ENCODE measurements around the gene DGCR2. TPM values are rescaled to one million over a fixed set of nuclear protein-coding genes. Genes with fewer than 3 reads are reported as not detected.
"Not testable (repeated sequence)": the region's sequence is repeated elsewhere in the genome, so short reads cannot be mapped to it uniquely, and the experiment has no call there.

The DGCR2 gene
- total RNA-seq, 1 donor from 2014 or later = 30.5 TPM

GRCh38 chr22:19062139-19062942 lies 59.9 kb downstream of the DGCR2 start:
- ATAC-seq = peak; percentile 15
- DNase-seq (ENCODE audit: low spot score) = no peak

DNA sequence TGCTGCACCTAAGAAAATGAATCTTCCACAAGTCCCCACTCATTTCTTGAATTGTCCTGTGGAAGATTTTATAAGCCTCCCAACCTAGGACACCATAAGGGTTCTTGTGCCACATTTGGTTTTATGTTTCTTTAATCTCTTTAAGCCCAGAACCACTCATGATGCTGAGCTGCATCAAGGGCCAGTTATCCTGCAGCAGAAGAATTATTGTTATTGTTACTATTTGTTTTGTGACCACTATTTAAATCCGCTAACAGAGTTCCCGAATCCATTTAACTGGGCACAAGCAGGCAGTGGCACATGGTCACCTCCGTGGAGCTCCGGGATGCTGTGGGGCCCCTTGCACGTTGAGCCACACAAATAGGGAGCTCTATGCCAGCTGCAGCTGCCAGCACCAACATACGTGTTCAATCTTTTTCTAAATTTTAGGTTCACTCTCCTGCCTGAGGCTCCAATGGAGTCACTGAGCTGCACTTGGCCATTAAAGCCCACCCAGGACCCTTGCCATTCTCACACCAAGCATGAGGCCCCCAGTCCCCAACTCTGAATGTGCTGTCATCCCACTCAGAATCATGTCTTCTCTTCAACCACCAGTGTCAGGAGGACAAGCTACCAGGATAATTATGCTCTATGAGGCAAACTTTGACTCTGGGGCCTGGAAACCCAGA lies 60.6 kb downstream of the DGCR2 start:
- ATAC-seq (no peak), DNase-seq (ENCODE audit: low spot score) (no peak)

DNA sequence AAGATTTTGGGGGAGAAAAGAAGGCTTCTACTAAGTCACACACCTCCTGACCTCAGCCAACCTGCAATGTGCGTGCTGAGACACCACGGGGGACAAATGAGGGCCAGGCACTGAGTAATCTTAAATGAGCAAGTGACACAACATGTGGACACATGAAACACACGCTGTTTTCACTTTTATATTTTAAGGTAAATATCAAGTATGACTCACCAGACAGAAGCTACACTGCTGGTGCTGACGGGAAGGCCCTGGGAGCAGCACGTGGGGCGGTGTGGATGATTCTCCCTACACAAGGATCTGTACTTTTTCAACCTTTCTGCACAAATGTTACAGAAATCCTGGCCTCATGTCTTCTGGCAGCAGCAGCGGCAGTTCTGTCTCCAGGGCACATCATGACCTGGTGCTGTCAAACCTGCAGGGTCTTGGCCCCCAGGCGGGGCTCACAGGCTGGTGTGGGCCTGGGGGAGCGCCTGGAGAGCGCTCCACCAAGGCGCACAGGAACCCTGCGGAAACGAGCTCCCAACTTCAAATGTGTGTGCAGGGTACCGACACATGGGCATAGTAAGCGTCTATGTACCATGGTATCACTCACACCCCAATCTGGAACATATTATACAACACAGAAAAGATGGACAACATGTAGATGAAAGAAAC lies 61.7 kb downstream of the DGCR2 start:
- ATAC-seq (no peak), DNase-seq (ENCODE audit: low spot score) (no peak)

- no peak for ATAC-seq
- DNase-seq (ENCODE audit: low spot score) = no peak
These were observed 62.5 kb downstream of the DGCR2 start for GRCh38 chr22:19059481-19060278.

DNA sequence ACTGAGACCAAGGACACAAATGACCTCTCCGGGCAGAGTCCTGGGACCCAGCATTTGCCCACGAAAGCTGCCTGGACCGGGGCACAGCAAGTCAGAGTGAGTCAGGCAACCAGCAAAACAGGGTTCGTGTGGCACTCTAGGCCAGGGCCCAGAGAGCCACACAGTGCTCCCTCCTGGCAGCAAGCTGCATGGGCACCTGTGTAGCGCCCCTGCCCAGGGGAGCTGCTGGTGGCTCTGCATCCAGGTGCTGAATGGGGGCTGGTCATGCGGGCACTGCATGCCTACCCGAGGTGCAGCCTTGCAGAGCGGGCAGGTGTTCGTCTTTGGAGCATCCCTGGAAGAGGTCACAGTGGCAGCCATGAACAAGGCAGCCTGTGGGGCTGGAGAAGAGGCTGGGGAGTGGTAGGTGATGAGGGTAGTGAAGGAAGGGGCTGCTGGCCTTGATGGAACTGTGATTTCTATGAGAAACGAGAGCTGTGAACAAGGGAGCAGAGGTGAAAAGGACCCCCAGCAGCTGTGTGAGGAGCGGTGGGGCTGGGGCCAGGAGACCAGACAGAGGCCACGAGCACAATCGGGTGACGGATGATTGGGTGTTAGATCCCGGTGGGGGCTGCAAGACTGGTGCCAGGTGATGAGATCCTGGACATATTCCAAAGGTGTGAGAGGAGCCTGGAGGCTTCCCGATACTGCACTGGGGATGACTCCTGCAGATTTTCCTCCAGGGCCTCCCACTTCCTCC lies 63.3 kb downstream of the DGCR2 start:
- DNase-seq (ENCODE audit: low spot score) (no peak), ATAC-seq (peak; percentile 44)

DNA sequence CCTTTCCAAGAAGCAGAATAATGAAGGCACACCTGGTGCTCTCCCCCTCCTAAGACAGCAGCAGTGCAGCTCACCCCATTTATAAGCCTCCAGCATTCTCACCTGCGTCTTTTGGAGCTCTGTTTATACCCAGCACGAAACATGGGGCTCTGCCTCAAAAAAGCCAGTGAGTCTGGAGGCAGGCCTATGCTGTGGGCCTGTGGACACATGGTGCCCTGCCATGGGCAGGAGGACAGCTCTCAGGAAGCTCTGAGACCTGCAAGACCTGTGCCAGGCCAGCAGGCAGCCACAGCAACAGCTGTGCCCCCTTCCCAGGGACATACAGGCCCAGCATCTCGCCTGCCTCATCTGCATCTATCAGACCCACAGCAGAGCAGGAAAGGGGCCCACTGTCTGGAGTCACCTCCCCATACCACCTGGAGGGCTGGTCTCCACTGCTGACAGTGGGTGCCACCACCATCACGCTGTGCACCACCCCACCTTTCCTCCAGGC lies 64.2 kb downstream of the DGCR2 start:
- peak; percentile 30 for ATAC-seq

GRCh38 chr22:19057539-19057938 lies 64.7 kb downstream of the DGCR2 start:
- DNase-seq (ENCODE audit: low spot score) = no peak
- ATAC-seq = peak; percentile 75

More for the DNA sequence above, 64.2 kb downstream of the DGCR2 start:
- no peak for DNase-seq (ENCODE audit: low spot score)

- ATAC-seq = no peak
These were observed 65.2 kb downstream of the DGCR2 start for GRCh38 chr22:19056951-19057401.

DNA sequence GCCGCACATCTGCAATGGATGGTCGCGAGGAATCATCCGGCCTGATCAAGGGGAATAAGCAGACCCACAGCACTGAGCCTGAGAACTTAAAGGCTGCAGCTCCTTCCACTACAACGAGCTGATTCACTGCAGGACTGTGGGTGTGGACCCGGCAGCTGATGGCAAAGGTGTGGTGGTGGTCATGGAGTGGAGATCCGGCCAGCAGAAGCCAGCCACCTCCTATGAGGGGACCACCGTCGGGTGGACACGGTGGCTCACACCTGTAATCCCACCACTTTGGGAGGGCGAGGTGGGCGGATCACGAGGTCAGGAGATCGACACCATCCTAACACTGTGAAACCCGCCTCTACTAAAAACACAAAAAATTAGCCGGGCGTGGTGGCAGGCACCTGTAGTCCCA lies 66.4 kb downstream of the DGCR2 start:
- ATAC-seq (no peak), DNase-seq (ENCODE audit: low spot score) (peak; percentile 42)

More at GRCh38 chr22:19056951-19057401, 65.2 kb downstream of the DGCR2 start:
- DNase-seq (ENCODE audit: low spot score) = no peak

DNA sequence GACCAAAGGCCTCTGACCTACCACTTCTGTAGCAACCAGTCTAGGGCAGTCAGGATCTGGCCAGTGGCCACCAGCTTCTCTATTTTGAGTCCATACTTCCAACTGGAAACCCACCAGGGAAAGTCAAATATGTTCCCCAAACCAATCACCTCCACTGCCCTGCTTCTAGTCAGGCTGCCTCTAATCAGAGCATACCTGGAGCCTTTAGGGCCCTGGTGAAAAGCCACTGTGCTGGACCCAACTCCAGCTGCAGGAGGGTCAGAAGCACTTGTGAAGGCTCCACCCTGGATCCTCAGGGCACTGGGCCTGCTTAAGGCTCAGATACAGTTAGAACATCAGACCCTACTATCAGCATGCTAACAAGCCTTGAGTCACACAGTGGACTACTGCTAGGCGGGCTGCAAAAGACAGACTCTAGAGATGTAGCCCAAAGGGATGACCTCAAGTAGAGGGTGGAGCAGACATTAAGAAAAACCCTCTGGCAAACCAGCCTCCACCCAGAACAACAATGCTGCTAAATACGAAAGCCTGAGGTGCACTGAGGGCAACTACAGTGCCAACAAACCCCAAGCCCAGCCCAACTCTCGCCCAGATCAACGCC lies 69.2 kb downstream of the DGCR2 start:
- ATAC-seq (no peak), DNase-seq (ENCODE audit: low spot score) (peak; percentile 19)

DNA sequence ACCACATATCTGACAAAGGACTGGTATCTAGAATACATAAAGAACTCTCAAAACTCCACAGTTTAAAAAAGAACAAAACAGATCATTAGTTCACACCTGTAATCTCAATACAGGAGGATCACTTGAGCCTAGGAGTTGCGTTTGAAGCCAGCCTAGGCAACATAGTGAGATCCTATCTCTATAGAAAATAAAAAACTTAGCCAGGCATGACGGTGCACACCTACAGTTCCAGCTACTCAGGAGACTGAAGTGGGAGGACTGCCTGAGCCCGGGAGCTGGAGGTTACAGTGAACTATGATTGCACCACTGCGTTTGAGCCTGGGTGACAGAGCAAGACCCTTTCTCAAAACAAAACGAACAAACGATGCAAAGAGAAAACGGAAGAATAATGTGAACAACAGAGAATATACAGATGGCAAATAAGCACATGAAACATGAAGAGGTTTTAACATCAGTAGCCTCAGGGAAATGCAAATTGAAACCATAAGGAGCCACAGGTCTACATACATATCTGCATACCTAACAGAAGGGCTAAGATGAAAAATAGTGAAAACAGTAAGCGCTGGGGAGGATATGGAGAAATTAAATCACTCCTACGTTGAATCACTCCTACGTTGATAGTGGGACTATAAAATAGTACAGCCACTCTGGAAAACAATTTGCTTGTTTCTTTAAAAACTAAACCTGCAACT lies 70.7 kb downstream of the DGCR2 start:
- ATAC-seq = no peak
- DNase-seq (ENCODE audit: low spot score) = no peak

DNA sequence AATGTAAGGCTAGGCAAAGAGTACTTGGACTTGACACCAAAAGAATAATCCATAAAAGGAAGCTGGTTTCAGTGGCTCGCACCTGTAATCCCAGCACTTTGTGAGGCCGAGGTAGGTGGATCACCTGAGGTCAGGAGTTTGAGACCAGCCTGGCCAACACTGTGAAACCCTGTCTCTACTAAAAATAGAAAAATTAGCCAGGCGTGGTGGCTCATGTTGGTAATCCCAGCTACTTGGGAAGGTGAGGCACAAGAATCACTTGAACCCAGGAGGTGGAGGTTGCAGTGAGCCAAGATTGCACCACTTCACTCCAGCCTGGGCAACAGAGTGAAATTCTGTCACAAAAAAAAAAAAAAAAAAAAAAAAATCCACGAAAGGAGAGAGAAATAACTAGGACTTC lies 71.4 kb downstream of the DGCR2 start:
- ATAC-seq; DNase-seq (ENCODE audit: low spot score): not testable (repeated sequence)

DNA sequence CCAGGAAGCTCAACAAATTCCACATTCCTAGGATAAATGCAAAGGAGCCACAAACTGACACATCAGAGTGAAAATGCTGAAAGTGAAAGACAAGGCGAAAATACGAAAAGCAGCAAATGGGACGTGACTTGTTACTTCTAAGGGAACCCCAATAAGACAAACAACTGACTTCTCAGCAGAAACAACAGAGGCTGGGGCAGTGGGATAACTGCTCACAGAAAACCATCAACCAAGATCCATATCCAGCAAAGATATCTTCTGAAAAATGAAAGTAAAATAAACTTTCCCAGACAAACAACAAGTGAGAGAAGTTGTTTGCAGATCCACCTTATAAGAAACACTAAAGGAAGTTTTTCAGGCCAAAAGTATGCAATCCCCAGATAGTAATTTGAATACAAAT lies 72.1 kb downstream of the DGCR2 start:
- ATAC-seq = no peak
- DNase-seq (ENCODE audit: low spot score) = no peak

GRCh38 chr22:19048531-19048930 lies 73.7 kb downstream of the DGCR2 start:
- DNase-seq (ENCODE audit: low spot score) = no peak

GRCh38 chr22:19047993-19048392 lies 74.2 kb downstream of the DGCR2 start:
- DNase-seq (ENCODE audit: low spot score) (no peak), ATAC-seq (no peak)

More at GRCh38 chr22:19048531-19048930, 73.7 kb downstream of the DGCR2 start:
- no peak for ATAC-seq

- no peak for DNase-seq (ENCODE audit: low spot score)
These were observed 75.2 kb downstream of the DGCR2 start for GRCh38 chr22:19046719-19047609.

DNA sequence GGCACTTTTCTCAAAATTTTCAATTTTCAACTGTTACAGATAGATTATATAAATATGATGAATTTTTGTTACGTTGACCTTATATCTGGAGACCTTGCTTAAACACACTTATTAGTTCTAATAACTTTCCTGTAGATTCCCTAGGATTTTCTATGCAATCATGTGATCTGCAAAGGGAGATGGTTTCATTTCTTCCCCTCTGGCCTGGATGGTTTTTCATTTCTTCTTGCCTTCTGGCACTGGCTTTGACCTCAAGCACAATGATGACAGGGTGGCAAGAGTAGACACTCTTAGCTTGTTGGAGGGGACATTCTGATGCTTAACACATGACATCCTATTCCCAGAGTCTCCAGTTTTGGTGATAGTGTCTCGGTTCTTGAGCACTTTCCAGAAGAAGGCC lies 75.9 kb downstream of the DGCR2 start:
- ATAC-seq = no peak
- DNase-seq (ENCODE audit: low spot score) = no peak

More at GRCh38 chr22:19046719-19047609, 75.2 kb downstream of the DGCR2 start:
- ATAC-seq = no peak

- ATAC-seq (no peak), DNase-seq (ENCODE audit: low spot score) (no peak)
These were observed 77.1 kb downstream of the DGCR2 start for GRCh38 chr22:19045094-19045493.

Measured in left lobe of liver (tissue), 2 donors.